Esophagus squamous epithelium (tissue), 4 donors: ENCODE results near the gene CRX.
"Not testable (repeated sequence)": the region's sequence is repeated elsewhere in the genome, so short reads cannot be mapped to it uniquely, and the experiment has no call there.

ENCODE experiments used
- CTCF ChIP-seq, 6 experiments: fragments of 450-650 bp in 4 of 6; fragments of 200-600 bp in 2 of 6; sonication (generic) in 2 of 6; IDR thresholded peaks; one replicate each; pipeline ENCODE4 v1.5.1; 2016 to 2019; ENCODE audit warnings: antibody characterized with exemption in 6 of 6, mild to moderate bottlenecking in 4 of 6, moderate library complexity in 4 of 6
- POLR2A ChIP-seq, 4 donors: fragments of 450-650 bp; IDR thresholded peaks; one replicate each; pipeline ENCODE4 v1.6.1; 2017; ENCODE audit warnings: antibody characterized with exemption in 4 of 4, mild to moderate bottlenecking in 4 of 4, moderate library complexity in 3 of 4

- TF ChIP-seq CTCF, POLR2A (IDR thresholded peaks at IDR 0.05): not testable (repeated sequence)
These were observed 18.6 kb upstream of the CRX start for GRCh38 chr19:47803148-47803547.
